ENCODE measurements around the gene CLPSL2. TPM values are rescaled to one million over a fixed set of nuclear protein-coding genes. Genes with fewer than 3 reads are reported as not detected.

Gene CLPSL2, protein sequence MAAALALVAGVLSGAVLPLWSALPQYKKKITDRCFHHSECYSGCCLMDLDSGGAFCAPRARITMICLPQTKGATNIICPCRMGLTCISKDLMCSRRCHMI
- total RNA-seq, result not detected in 2 replicates

DNA sequence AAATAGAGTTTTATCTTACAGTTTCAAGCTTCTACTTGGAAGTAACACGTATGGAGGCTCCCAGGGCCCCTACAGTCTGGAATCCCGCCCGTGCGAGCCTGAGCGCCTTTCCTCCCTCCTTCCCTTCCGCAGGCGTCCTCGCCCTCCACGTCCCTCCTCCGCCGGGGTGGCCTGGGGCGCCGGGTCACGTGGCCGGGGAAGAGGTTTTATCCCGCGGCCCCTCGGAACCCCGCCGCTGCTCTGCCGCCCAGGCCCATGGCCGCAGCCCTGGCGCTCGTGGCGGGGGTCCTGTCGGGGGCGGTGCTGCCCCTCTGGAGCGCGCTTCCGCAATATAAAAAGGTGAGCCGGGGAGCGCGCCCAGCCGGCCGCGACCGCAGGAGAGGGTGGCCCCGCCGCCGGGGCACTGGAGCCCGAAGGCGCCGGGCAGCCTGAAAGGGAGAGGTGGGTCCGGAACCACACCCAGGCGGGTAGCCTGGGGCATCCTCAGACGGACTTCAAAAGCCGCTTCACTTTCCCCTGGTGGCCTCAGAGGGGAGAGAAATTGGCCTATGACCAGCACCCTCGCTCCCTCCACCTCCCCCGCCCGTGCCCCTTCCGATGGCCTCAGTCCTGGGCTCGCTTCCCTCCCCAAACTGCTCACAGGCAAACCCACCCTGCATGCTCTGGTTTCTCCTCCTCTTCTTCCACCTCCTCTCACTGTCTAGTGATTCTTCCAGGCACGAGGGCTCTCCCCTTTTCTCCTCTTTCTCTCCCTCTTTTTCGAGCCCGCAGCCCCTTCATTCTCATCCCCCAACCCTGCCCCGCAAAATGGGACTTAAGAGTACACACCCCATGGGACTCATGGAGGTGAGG, at the start of gene CLPSL2:
TSS of gene CLPSL2 (plus strand) at position 235 of the 852 bp plus-strand sequence. CDS start at position 256, 21 bp downstream.

DNA sequence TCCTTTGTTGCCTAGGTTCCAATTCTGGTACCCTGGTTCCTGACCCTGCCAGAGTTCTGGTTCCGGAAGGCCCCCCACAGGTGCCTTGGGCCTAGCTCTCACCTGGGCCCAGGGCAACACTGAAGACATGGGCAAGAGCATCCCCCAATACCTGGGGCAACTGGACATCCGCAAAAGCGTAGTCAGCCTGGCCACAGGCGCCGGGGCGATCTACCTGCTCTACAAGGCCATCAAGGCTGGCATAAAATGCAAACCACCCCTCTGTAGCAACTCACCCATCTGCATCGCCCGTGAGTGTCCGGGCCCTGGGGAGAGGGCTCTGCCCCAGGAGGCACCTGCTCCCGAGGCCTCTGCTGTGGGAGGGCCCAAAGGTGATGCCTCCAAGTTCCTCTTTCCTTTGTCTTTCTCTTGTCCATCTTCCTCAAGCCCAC, 39.4 kb upstream of the CLPSL2 start, which contains the start of gene ARMC12:
TSS of gene ARMC12 (plus strand) at position 51 of the 431 bp plus-strand sequence. CDS start at position 128, 77 bp downstream.

DNA sequence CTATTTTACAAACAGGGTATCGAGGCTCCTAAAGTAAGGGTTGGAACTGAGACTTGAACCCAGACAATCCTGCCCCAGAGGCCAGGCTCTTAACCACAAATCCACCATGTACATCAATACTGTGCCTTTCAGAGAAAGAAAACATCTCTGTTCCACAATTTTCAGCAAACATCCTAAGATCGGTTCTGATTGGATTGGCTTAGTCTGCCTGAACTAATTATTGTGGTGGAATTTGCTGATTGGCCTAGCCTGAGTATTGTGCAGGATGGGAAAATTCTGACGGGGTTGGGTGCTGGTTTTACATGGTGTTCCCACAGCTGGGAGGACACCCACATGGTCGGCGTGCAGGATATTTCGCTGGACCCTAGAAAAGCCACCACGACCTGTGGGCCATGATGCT, 4.3 kb downstream of the CLPSL2 start, which contains the start of gene CLPSL1:
TSS of gene CLPSL1 (plus strand) at position 301 of the 400 bp plus-strand sequence. CDS start at position 393, 92 bp downstream.

DNA sequence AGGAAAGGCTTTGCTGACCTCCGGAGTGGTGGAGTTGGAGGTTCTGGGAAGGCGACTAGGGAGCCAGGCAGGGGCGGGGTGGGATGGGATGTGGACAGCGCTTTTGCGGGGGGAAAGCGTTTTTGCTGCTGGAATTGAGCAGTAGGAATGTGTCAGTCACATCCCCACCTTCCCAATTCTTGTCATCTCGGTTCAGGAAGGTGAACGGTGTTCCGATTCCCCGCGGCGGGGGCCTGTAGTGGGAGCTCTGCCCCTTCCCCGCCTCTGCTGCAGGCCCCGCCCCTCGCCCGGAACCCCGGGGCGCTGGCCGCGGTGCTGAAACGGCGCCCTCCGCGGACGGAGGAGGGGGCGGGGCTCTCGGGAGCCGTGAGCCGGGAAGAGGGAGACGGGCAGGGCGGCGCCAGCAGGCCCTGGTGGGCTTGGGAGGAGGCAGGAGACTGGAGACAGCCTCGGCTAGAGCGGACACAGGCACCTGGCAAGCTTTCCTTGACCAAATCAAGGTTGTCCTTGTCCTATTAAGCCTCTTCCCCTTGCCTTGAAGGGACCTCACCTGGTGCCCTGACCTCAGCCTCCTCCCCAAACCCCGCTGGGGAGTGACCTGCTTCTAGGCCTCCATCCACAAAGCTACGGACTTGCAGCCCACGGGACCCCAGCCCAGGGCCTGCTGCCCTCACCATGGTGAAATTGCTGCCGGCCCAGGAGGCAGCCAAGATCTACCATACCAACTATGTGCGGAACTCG, 28.8 kb downstream of the CLPSL2 start, which contains the start of gene LHFPL5:
TSS of gene LHFPL5 (plus strand) at position 357 of the 741 bp plus-strand sequence. CDS start at position 676, 319 bp downstream.

Other genes starting within 250 kb of the CLPSL2 start
- gene FKBP5, start 87.7 kb upstream of the CLPSL2 start, total RNA-seq, result 23.1 and 36.5 TPM in 2 replicates
- gene ARMC12, start 39.6 kb upstream of the CLPSL2 start, total RNA-seq, result 0.30 TPM in 1 of 2 replicates, not detected in the other
- gene CLPSL1, start 4.4 kb downstream of the CLPSL2 start, total RNA-seq, result not detected in 2 replicates
- gene CLPS, start 20.7 kb downstream of the CLPSL2 start, total RNA-seq, result not detected in 2 replicates
- not detected in 2 replicates for gene LHFPL5, start 28.8 kb downstream of the CLPSL2 start, total RNA-seq
- 96.5 and 117 TPM in 2 replicates for gene SRPK1, start 144.5 kb downstream of the CLPSL2 start, total RNA-seq
- not detected in 2 replicates for gene SLC26A8, start 248.0 kb downstream of the CLPSL2 start, total RNA-seq